ENCODE data around the gene PRR5L.

The PRR5L gene

DNA sequence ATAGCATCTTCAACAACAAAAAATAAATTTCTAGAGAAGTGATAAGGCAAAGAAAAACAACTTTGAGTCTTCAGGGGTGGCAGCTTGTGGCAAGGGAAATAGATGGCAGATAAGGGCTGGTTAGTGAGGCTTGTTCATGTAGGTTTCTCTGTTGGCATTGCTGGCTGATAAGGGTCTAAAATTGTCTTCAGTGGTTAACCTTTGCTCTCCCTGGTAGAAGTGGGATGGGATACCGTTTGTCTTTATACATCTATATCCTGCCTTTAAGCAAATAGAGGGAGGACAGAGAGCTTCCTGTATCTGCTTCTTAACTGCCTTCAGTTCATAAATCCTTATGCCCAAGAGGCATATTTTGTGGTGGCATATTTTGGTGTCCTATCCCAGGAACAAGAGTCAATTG lies 156.9 kb downstream of the PRR5L start:
- H3K36me3 Mint-ChIP-seq = peaks cover 20 to 62% of the 10 kb centered on the region in 2 donors
- H3K27me3 Mint-ChIP-seq = no peaks in the 10 kb centered on the region
- DNase-seq (no peak), ATAC-seq (replicated peaks) (no peak)
- no peak overlapping the region for H3K4me3 Mint-ChIP-seq
- H3K27ac Mint-ChIP-seq = no peak overlapping the region
- no peaks in the 10 kb centered on the region for H3K9me3 Mint-ChIP-seq
- peaks cover 22 to 47% of the 10 kb centered on the region in 2 donors for H3K4me1 Mint-ChIP-seq

- peak; percentile 6 for DNase-seq
- Mint-ChIP-seq H3K9me3 (no peaks in the 10 kb centered on the region), H3K27me3 (no peaks in the 10 kb centered on the region), H3K4me1 (peaks cover 22 to 47% of the 10 kb centered on the region in 2 donors), H3K36me3 (peaks cover 20 to 55% of the 10 kb centered on the region in 2 donors), H3K4me3 (no peak overlapping the region), H3K27ac (no peak overlapping the region)
- ATAC-seq (replicated peaks) = peak; percentile 68 to 69
Observed at GRCh38 chr11:36453678-36454077, 157.6 kb downstream of the PRR5L start.

DNA sequence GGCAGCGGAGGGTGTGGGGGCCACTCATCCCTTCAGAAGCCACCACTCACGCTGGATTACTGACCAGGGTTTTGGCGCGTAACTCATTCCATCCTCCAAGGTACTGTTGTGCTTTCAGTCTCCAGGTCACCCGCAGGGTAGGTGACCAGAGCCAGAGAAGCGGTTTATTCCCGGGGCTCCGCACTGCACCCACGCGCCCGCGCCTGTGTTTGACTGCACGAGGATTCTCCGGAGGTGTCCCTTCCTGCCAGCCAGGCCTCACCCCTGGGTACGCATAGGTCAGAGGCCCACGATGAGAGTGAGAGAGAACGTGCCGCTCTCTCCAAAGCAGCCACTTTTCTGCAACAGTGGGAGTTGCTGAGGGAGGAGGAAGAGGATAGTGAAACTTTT lies 158.5 kb downstream of the PRR5L start:
- H3K4me3 Mint-ChIP-seq = no peak overlapping the region
- peaks cover 16 to 48% of the 10 kb centered on the region in 2 donors for H3K36me3 Mint-ChIP-seq
- no peaks in the 10 kb centered on the region for H3K9me3 Mint-ChIP-seq
- no peaks in the 10 kb centered on the region for H3K27me3 Mint-ChIP-seq
- DNase-seq (no peak), ATAC-seq (replicated peaks) (no peak)
- H3K27ac Mint-ChIP-seq = no peak overlapping the region
- H3K4me1 Mint-ChIP-seq = peaks cover 19 to 40% of the 10 kb centered on the region in 2 donors

- Mint-ChIP-seq H3K9me3 (no peaks in the 10 kb centered on the region), H3K4me3 (no peak overlapping the region), H3K27me3 (no peaks in the 10 kb centered on the region), H3K36me3 (peaks cover 12 to 43% of the 10 kb centered on the region in 2 donors), H3K27ac (no peak overlapping the region), H3K4me1 (peaks cover 14 to 35% of the 10 kb centered on the region in 2 donors)
- DNase-seq = no peak
- no peak for ATAC-seq (replicated peaks)
Observed at GRCh38 chr11:36454941-36455631, 159.0 kb downstream of the PRR5L start.

GRCh38 chr11:36455658-36456111 lies 159.6 kb downstream of the PRR5L start:
- Mint-ChIP-seq H3K27me3 (no peaks in the 10 kb centered on the region), H3K27ac (no peak overlapping the region), H3K4me1 (peaks cover 11 to 29% of the 10 kb centered on the region in 2 donors), H3K9me3 (no peaks in the 10 kb centered on the region), H3K4me3 (no peak overlapping the region), H3K36me3 (peaks cover 12 to 48% of the 10 kb centered on the region in 2 donors)
- DNase-seq = no peak
- ATAC-seq (replicated peaks) = peak; percentile 31 to 38

DNA sequence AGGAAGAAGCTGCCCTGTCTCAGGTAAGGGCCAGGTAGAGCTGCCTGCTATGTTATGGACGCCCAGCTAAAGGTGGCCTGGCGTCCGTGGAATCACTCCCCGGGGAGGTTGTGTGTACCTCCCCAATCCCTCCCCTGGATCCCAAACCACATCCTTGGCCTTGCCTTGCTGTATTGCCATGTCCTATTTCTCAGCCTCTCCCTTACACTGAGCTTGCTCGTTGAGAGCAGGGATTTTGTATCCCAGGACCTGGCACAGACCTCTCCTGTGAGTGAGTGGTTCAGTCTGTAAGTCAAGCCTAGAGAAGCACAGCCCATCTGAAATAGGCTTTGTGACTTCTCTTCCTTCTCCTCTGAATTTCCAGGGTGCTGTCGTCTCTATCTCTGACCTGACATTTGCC lies 160.1 kb downstream of the PRR5L start:
- H3K27me3 Mint-ChIP-seq = no peaks in the 10 kb centered on the region
- H3K27ac Mint-ChIP-seq = no peak overlapping the region
- H3K36me3 Mint-ChIP-seq = peaks cover 12 to 51% of the 10 kb centered on the region in 2 donors
- no peak overlapping the region for H3K4me3 Mint-ChIP-seq
- ATAC-seq (replicated peaks) = no peak
- H3K4me1 Mint-ChIP-seq = peaks cover 11 to 24% of the 10 kb centered on the region in 2 donors
- no peak for DNase-seq
- no peaks in the 10 kb centered on the region for H3K9me3 Mint-ChIP-seq

DNA sequence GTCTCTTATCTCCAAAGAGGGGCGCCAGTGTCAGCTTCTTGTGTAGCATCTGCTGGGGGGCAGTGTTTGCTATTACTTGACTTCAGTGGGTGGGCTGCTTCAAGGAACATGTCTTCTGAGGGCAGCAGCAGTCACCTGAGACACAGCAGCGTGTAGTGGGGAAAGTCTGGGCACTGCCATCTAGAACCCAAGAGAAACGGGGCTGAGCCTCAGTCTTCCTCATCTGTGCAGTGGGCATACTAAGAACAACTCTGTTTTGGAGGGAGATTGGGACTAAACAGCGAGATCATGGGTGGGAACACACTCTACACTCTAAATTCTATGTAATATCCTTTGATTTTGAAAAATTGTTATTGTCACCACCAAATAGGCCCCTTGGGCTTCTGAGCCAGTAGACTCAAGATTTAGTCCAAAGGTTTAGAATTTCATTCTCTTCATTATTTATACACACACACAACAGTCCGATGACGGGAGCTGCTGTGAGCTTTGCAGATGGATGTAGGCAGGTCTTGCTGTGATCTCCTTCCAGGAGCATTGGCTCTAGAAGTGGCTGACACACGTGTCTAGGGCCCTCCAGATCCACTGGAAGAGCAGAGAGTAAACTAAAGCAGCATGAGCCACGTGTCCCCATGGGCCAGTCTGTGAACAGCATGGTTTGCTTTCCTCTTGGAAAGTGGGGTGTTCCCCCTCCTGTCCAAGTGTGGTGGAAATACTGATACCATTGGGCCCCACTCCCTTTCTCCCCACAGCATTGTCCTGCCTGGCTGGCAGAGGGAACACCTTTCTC lies 162.2 kb downstream of the PRR5L start:
- no peak for ATAC-seq (replicated peaks)

DNA sequence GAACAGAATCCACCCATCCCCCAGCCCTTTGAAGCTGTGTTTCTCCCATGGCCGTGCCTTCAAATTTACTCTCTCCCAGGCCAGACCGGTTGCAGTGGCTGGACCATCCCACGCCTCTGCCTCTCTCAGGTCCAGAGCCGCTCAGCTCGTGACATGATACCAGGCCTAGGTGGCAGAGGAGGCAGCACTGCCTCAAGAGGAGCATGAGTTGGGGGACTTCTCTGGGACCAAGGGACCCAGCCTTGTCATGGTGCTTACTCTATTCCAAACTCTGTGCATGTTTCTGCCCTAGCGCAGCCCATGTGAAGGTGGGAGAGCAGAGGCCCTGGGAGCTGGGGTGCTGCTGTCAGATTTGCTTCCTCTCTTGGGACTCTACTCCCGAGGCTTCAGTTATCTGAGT lies 163.0 kb downstream of the PRR5L start:
- Mint-ChIP-seq H3K4me1 (peaks cover 3% of the 10 kb centered on the region in 2 donors), H3K9me3 (no peaks in the 10 kb centered on the region), H3K4me3 (no peak overlapping the region), H3K27ac (peak overlapping the region; percentile 42), H3K36me3 (peaks cover 6 to 45% of the 10 kb centered on the region in 2 donors), H3K27me3 (no peaks in the 10 kb centered on the region)
- DNase-seq (no peak), ATAC-seq (replicated peaks) (no peak)

More for the DNA sequence above, 162.2 kb downstream of the PRR5L start:
- no peak overlapping the region for H3K4me3 Mint-ChIP-seq
- no peak for DNase-seq
- H3K9me3 Mint-ChIP-seq = no peaks in the 10 kb centered on the region
- H3K27me3 Mint-ChIP-seq = no peaks in the 10 kb centered on the region
- H3K4me1 Mint-ChIP-seq = peaks cover 9 to 10% of the 10 kb centered on the region in 2 donors
- peaks cover 6 to 47% of the 10 kb centered on the region in 2 donors for H3K36me3 Mint-ChIP-seq
- no peak overlapping the region for H3K27ac Mint-ChIP-seq

GRCh38 chr11:36460220-36460619 lies 164.1 kb downstream of the PRR5L start:
- Mint-ChIP-seq H3K4me3 (no peak overlapping the region), H3K4me1 (peaks cover 0 to 2% of the 10 kb centered on the region in 2 donors), H3K9me3 (no peaks in the 10 kb centered on the region), H3K27me3 (no peaks in the 10 kb centered on the region), H3K27ac (no peak overlapping the region), H3K36me3 (peaks cover 3 to 38% of the 10 kb centered on the region in 2 donors)
- DNase-seq (no peak), ATAC-seq (replicated peaks) (no peak)

- peaks cover 3 to 34% of the 10 kb centered on the region in 2 donors for H3K36me3 Mint-ChIP-seq
- H3K9me3 Mint-ChIP-seq = no peaks in the 10 kb centered on the region
- no peak overlapping the region for H3K27ac Mint-ChIP-seq
- H3K27me3 Mint-ChIP-seq = peaks cover 0 to 1% of the 10 kb centered on the region in 2 donors
- DNase-seq (no peak), ATAC-seq (replicated peaks) (no peak)
- H3K4me3 Mint-ChIP-seq = no peak overlapping the region
- H3K4me1 Mint-ChIP-seq = no peaks in the 10 kb centered on the region
Observed at GRCh38 chr11:36462321-36462720, 166.2 kb downstream of the PRR5L start.

DNA sequence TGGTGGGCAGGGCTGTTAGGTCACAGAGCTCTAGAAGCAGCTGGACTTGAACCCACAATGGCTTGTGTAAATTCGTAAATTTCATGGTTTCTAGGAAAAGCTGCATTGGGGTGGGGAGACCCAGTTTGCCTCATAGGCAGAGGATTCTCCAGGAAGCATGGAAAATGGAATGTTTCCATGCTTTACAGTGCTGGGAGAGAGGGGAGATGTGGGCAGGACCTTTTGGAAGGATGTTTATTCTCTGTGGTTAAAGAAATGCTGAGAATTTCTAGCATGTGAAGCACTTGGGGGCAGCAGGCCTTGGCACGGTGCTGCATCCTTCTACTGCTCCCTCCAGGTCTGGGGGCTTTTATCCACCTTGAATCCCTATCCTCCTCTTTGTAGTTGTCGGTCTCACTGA lies 167.7 kb downstream of the PRR5L start:
- no peak for DNase-seq
- H3K4me1 Mint-ChIP-seq = no peaks in the 10 kb centered on the region

GRCh38 chr11:36464720-36465119 lies 168.6 kb downstream of the PRR5L start:
- H3K27me3 Mint-ChIP-seq = peaks cover 0 to 3% of the 10 kb centered on the region in 2 donors
- H3K4me3 Mint-ChIP-seq = no peak overlapping the region
- no peaks in the 10 kb centered on the region for H3K9me3 Mint-ChIP-seq
- ATAC-seq (replicated peaks) (no peak), DNase-seq (no peak)
- H3K36me3 Mint-ChIP-seq = peaks cover 8 to 31% of the 10 kb centered on the region in 2 donors
- H3K4me1 Mint-ChIP-seq = no peaks in the 10 kb centered on the region
- no peak overlapping the region for H3K27ac Mint-ChIP-seq

More for the DNA sequence above, 167.7 kb downstream of the PRR5L start:
- ATAC-seq (replicated peaks) = no peak
- Mint-ChIP-seq H3K9me3 (no peaks in the 10 kb centered on the region), H3K27me3 (peaks cover 0 to 3% of the 10 kb centered on the region in 2 donors), H3K4me3 (no peak overlapping the region), H3K27ac (no peak overlapping the region), H3K36me3 (peaks cover 8 to 31% of the 10 kb centered on the region in 2 donors)

GRCh38 chr11:36465449-36466163 lies 169.5 kb downstream of the PRR5L start:
- Mint-ChIP-seq H3K4me1 (no peaks in the 10 kb centered on the region), H3K9me3 (no peaks in the 10 kb centered on the region), H3K27ac (no peak overlapping the region), H3K36me3 (peaks cover 8 to 29% of the 10 kb centered on the region in 2 donors), H3K27me3 (peaks cover 0 to 3% of the 10 kb centered on the region in 2 donors), H3K4me3 (no peak overlapping the region)
- ATAC-seq (replicated peaks) (no peak), DNase-seq (no peak)

- Mint-ChIP-seq H3K36me3 (peaks cover 8 to 25% of the 10 kb centered on the region in 2 donors), H3K4me1 (no peaks in the 10 kb centered on the region), H3K9me3 (no peaks in the 10 kb centered on the region), H3K27me3 (peaks cover 0 to 3% of the 10 kb centered on the region in 2 donors), H3K4me3 (no peak overlapping the region), H3K27ac (no peak overlapping the region)
- DNase-seq (no peak), ATAC-seq (replicated peaks) (no peak)
Observed at GRCh38 chr11:36467012-36467411, 170.9 kb downstream of the PRR5L start.

All from stimulated activated naive B cell treated with anti-CD40 and anti-IgM and Interleukin-4, amounts not matched to agents 10 μg/mL and 1 μg/mL and 100 μg/mL, for 72 hours (primary cell).